HG02981 (cell line): ENCODE data around the gene SPATS2L.
"Not testable (repeated sequence)": the region's sequence is repeated elsewhere in the genome, so short reads cannot be mapped to it uniquely, and the experiment has no call there.

Experiments
- ATAC-seq: cut with Tn5 transposase; IDR thresholded peaks from one replicate; pipeline ENCODE4 v1.9.1; 2021; ENCODE audit warnings: mild to moderate bottlenecking, moderate library complexity; ENCODE audit not compliant: unreplicated experiment

Gene SPATS2L

DNA sequence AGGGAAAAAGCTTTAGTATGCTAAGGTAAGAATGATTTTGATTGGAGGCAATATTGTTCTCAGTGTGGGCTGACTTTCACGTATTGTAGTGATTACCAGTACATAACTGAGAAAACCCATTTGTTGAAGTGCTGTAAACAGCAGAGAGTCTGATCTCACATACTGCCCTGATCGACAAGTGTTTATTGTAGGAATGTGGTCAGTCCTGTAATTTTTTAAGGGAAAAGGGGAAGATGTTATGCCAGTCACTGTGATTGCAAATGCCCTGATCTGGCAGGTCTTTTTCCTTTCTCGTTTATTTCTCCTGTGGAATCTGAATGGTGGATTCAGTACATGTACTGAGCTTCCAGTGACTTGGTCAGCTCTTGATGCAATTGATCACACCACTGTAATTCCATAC lies 11.5 kb downstream of the SPATS2L start:
- ATAC-seq, result no peak

DNA sequence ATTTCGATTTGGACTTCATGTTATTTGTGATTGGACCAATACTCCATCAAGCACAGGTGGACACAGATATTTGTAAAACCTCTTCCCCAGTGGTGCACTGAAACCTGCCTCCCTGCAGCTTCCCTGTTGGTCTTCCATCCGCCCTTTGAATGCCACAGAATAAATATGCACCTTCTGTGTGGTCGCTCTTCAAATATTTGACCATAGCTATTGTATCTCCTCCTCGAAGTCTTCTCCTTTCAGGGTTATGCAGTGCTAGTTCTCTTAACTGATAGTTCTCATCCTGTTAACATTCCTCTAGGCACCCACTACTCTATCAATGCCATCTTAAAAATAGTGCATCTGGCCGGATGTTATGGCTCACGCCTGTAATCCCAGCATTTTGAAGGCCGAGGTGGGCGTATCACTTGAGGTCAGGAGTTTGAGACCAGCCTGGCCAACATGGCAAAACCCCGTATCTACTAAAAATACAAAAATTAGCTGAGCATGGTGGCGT lies 12.5 kb downstream of the SPATS2L start:
- no peak for ATAC-seq

DNA sequence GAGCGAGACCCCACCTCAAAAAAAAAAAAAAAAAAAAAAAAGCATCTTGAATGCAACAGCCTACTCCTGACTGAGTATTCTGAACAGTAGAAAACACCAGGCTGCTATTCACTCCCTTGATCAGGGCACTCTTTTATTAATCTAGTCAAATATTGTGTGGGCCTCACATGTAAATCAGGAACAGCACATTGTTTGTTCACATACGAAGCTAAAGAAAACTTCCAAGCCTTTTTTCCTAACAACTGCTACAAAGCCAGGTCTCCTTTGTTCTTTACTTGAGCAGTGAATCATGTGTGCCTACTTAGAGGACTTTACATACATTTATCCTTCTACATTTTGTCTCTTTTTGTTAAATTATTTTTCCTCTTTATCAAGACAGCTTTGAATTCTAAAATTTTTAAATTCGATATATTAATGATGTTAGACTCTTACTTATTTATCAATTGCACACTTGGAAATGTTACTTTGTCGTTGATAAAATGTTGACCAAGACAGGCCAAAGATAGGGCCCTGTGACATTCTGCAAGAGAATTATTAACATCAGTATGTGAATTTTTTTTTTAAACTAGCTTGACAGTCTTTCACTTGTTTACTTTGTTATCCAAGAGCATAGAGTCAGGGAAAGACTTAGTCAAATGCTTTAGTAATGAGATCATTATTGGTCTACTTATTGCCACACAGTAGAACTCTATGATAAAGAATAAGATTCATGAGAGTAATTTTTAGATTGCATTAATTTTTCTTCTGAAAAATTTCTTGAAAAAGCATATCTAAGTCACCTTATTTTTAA lies 13.2 kb downstream of the SPATS2L start:
- no peak for ATAC-seq

DNA sequence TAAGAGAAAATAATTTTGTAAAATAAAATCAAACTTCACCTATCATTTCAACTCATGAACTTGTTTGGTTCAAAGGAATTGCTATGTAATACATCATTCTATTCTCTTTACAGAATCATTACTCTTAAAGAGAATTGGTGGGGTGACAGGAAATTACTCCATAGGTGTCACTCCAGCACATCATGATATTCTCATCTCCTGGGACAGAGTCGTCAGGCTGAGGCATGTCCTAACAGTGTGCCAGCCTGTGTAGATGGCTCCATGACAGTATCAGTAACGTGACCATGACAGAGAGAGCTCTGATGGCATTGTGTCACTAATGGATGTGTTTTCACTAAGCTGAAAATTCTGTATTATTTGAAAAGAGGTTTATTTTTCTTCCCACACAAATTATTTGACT lies 13.9 kb downstream of the SPATS2L start:
- ATAC-seq, result no peak

DNA sequence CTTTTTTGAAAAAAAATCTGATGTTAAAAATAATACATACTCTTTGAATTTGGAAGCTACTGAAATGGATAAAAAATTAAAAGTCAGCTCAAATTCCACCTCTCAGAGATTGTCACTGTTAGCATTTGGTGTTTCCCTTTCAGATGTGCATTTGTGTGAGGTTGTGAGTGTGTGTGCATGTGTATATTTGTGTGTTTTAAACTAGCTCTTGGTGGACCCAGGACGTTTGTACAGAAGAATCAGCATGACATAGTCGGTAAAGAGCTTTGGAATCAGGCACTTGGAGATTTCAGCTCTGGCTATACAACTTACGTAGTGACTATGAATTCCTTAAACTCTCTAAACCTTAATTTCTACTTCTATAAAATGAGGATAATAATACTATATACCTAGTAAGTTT lies 14.5 kb downstream of the SPATS2L start:
- no peak for ATAC-seq

DNA sequence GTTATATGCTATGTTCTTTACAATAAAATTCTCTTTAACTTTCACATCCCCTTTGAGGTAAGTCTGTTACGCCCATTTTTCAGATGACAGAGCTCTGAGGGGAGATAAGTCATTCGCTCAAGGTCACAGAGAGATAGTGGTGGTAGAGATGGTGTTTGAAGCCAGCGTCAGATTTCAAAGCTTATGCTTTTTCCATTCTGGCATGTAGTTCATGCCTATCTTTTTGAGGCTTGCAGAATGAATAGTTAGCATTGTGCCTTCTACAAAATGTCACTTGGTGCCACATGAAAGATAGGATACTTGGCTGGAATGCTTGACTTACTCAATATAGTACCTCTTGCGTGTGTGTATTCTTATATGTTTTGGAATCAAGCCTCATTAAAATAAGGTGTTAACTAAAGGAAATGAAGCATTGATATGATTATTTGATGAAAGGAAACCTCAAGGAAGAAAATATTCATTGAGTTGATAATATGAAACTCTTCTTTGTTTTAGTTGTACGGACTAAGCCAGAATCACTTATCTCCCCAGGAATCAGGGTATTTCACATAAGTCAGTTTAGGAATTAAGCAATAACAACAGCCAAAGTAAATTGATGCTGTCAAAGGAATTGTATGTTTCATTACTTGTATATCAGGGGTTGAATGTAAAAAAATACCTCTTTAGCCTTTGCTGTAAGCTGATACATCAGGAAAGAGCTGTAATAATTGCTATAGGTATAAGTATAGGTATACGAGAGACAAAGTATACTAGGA lies 15.5 kb downstream of the SPATS2L start:
- no peak for ATAC-seq

DNA sequence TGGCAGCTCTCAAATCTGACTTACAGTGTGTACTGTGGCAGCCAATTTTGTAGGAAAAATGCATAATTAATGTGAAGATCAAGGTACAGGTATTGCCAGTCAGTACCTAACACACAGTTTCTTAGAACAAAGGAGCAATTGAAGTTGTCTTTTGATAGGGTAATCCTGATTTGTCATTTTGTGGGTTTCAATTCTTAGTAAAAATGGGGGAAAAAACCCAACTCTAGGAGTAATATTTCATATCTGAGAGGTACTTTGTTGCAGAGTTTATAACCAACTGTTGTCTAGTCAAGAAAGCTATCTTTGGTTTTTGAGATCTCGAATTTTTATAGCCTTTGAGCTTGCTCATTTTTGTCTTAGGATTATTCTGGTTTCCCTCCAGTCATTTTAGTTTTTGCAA lies 16.1 kb downstream of the SPATS2L start:
- ATAC-seq, result no peak

DNA sequence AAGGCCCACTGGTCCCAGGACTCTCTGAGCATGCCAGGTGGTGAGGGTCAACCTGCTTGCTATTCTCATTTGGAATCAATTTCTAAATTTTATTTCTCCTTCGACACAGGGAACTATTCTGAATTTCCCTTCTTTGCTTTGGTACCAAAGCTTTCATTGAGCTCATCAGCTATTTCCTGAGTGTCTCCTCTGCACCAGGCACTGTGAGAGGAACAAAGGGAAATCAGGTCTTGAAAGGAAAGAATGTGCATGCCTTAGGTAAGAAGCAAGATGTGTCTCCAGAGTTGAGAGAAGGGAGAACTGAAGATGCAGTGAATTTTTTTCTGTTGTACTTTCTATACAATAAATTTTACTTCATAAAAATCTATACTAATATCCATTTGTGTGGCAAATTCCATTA lies 17.9 kb downstream of the SPATS2L start:
- ATAC-seq, result no peak

DNA sequence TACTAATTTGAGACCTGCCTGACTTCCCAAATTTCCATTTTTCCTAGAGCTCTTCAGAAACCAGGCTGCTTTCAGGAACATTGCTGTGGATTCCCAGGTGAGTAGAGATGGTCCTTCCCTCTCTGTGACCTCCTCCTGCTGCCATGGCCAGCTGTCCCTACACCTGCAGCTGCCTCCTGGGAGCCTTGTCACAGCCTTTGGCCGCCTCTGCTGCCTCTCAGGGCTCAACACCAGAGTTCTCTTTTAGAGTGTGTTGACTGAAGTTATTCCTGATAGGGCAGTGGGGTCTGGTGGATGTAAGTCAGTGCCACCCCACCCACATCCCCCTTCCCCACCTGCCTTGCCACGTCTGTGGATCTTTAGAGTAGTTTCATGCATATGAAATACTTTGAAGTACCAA lies 22.9 kb downstream of the SPATS2L start:
- no peak for ATAC-seq

DNA sequence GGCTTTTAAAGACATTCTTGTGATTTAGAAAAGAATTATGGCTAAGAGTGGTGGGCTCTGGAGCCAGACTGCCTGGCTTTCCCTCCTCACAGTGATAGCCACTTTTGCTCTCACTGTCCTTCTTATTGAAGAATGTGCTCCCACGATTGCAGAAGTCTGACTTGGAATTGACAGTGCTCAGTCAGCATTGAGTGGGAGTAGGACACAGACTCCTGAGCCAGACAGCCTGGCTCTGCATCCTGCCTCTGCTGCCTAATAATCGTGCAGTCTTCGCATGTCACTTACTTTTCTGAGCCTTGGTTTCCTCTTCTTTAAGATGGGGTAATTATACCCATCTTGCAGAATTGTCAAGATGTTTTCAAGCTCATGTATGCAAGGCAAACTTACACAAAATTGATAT lies 23.3 kb downstream of the SPATS2L start:
- ATAC-seq, result no peak

DNA sequence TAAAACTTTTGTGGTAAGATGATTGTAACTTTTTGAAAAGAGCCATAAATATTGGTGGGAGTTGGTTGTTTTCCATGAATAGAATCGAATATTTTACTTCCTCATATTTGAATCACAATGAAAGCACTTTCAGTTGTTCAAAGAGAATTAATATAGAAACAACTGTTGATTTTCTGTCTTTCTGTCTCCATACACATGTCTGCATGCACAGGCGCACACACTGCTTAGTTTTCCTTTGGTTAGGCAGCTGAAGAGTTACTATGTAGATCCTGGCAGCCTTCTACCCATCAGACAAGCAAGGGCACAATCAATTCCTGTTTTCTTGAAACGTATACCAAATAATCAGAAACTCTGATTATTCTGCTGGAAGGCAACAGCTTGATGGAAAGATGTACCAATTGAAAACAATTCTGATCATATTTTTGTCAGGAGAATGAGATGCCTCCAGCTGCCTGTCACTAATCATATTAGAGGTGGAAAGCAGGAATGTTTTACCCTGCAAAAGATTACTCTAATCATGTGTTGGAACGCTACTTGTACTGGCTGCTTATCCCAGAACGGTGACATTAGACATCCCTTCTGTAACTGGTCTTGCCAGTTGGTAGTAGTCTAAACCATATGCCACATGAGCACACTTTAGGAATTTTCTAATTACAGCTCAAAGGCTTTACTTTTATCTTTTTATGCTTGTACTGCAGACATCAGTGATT lies 24.0 kb downstream of the SPATS2L start:
- ATAC-seq, result no peak

DNA sequence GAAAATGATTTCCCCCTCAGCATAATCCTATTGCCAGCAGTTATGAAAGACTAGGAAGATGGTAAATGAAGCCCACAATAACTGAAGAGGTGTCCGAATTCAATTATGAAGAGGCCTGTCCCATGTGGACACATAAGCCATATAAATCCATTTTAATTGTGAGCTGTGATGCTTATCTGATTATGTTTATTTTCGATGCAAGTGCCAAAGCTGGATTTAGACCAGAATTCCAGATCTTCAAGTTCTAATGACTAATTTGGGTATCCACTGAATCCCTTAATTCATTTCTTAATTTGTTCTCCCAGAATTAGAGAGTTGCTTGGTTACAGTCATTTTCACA lies 24.5 kb downstream of the SPATS2L start:
- no peak for ATAC-seq

DNA sequence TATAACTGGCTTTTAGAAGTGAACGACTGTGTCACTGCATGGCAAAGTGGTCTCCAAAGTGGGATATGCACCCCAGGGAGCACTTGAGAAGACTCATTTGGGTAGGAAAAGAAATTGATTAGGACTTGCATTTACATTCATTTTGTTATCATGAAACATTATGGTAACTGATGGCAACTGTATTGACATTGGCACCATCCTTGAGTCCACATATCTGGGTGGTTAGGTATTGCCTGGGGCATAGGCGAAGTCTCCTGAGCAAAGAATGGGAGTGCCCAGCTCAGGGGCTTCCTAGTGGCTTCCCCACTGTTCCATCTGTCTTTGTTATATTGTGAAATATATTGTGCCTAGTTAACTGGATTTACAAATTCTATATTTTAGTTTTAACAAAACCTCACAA lies 29.2 kb downstream of the SPATS2L start:
- ATAC-seq, result no peak

DNA sequence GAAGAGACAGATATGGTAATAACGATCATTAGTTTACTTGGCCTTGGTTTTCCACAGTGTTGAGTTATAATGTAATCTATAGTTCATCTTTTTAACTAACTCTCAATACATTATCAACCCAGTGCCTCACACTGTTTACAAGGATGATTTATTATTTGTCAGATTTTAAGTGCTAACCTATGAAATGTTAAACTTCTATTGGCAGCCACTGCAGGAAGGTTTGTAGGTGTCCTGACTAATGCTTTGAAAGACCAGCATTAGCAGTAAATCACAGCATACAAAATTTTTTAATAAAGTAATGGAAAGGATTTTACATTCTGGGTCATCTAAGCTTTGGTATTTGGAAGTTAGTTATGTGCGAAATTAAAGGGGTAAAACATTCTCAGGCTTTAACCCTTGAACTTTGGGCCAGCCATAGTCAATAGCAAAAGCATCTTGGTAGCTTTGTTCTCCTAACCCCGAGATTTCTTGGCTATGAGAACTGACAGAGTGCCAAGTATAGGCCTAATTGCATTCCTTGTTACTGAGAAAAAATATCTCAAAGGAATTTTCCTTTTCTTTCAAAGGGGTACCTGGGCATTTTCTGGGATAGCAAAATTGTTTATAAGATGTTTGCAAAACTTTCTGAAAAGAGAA lies 30.6 kb downstream of the SPATS2L start:
- no peak for ATAC-seq

DNA sequence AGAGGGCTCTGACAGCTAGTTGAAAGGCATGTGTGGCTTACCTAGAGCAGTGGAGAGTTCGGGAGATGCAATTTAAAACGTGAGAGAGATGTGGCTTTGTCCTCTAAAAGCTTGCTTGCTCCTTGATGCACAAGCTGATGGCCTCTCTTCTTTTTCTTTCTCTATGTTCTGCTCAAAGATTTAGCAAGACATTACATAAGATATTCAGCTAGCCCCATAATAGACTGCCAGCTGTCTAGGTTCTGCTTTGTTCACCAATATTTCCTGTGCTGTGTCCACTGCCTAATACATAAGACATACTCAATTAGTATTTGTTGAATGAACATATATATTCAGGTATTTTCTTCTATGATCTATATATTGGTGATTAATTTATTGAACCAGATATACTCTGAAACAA lies 31.1 kb downstream of the SPATS2L start:
- no peak for ATAC-seq

DNA sequence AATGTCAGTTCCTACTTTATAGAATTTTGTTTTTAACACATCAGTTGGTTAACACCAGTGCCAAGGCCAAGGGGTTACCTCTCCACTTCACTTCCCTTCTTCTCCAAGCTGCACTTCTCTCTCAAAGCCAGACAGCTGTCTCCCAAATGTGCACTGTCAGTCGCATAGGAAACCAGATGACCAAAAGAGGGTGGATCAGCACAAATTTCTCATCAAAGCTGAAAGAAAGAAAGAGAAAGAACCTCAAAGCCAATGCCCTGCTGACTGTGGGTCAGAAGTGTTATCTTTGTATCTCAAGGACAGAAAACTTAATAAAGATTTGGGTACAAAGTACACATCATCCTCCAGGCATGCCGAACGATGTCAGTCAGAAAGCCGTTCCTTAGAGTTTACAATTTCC lies 32.2 kb downstream of the SPATS2L start:
- no peak for ATAC-seq

DNA sequence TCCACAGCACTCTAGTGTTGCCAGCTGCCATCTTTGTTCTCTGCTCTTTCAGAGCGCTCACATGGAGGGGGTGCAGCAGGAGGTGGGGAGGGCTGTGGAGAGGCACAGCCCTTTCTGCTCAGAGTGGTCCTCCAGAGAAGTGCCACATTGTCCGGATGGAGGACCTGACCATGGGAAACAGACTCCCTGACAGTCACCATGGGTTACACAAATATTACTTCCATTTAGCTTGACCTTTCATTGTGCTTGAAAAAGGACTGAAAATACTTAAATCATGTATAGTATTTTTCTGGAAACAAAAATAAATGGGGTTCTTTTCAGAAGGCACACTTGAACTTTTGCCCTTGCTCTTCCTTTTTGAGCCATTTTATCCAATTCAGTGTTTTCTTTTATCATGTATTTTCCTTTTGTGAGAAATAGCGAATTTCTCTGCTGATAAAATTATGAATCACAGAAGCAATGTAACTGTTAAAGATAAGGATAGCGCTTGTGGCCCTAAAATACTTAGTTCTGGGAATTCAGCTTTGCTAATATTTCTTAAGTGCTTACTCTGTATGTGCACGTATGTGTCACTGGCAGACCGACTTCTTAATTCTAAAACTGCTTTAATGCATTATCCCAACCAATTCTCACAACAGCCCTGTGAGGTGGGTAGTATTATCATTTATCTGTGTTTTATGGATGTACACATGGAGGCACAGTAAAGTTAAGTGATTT lies 34.2 kb downstream of the SPATS2L start:
- ATAC-seq, result no peak

DNA sequence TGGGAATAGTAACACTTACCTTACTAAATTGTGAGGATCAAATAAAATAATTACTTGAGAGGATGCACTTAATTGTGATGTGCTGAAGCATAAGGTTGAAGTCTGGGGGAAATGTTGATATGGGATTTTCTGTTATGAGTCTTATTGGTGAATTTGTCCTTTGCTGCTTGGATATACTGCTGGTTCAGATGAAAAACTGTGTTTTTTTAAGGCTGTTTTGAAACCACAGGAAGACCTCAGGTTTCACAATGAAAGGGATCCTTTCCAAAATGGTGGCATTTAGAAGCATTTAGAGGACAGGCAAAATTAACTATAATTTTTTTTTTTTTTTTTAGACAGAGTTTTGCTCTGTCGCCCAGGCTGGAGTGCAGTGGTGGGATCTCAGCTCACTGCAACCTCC lies 34.9 kb downstream of the SPATS2L start:
- ATAC-seq, result no peak

DNA sequence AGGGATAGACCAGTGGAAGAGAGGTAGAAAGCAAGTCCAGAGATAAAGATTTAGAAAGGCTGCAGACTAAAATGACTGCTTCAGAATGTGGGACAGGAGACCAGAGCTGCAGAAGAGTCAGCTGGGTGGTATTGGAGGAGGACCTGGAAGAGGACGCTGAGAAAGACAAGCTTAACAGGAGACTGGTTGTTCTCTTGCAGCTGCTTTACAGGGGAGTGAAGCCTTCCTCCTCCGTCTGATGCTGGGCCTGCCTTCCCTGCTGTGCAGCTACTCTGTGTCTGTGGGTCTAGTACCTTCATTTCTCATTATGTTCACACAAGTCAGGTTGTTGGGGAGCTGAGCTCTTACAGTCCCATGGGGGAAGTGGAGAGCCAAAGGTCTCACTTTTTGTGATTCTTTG lies 35.7 kb downstream of the SPATS2L start:
- no peak for ATAC-seq

DNA sequence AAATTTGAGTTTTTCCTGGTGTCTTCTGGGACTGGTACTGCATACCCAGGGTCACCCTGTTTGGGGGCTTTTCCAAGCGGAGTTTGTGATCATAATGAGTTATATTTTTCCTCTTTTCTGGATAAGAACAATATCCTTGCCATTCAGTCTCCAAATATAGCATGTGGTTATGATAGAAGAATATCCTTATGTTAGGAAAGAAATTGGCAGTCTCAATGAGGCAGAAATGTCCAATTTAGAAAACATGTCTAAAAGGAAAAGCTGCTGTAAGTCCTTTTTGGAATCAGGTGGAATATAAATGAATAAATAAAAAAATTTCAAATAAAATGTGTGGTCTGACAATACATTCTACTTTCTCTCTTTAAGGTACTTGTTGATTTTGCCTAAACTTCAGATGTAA lies 36.2 kb downstream of the SPATS2L start:
- no peak for ATAC-seq

DNA sequence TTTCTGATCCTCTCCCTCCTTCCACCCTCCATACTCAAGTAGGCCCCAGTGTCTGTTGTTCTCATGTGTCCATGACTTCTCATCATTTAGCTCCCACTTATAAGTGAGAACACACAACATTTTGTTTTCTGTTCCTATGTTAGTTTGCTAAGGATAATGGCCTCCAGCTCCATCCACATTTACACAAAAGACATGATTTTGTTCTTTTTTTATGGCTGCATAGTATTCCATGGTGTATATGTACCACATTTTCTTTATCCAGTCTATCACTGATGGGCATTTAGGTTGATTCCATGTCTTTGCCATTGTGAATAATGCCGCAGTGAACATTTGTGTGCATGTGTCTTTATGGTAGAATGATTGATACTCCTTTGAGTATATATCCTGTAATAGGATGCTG lies 37.7 kb downstream of the SPATS2L start:
- ATAC-seq, result not testable (repeated sequence)
